HCT116 (cell line): ENCODE measurements around the gene PHF19. TPM values are rescaled to one million over a fixed set of nuclear protein-coding genes. Genes with fewer than 3 reads are reported as not detected.

Experiments used
- ATAC-seq: fragments of 200-7000 bp; cut with Tn5 transposase; 2 replicates; pipeline ENCODE4 v1.9.1; 2020; ENCODE audit warnings: mild to moderate bottlenecking, moderate library complexity
- BruUV-seq: library from RNA; stranded (reverse); fragments of 400-500 nt; replicated peaks from 2 replicates; lab custom pipeline; 2021; lab: Mats Ljungman, UMichigan
- CTCF ChIA-PET: fragments of 300-600 bp; sonication (Branson Sonifier 250); formaldehyde crosslinking; loops from one replicate; lab custom pipeline; 2021; ENCODE audit warnings: antibody characterized with exemption; lab: Charles Lee
- POLR2A ChIA-PET: fragments of 300-600, 350-600 bp; sonication (Branson Sonifier 250); formaldehyde crosslinking; loops from one replicate; lab custom pipeline; 2021; ENCODE audit warnings: antibody characterized with exemption; lab: Charles Lee
- RAD21 ChIA-PET, 2 experiments: fragments of 300-600 bp; sonication (Branson Sonifier 250); formaldehyde crosslinking; loops; one replicate each; lab custom pipeline; 2023; ENCODE audit warnings: low total read pairs in 2 of 2; ENCODE audit not compliant: uncharacterized antibody in 2 of 2, unreplicated experiment in 2 of 2, low non-redundant PET in 1 of 2; lab: Charles Lee
- DNase-seq: peaks from one replicate; pipeline ENCODE4 v3.0.0-alpha.2; 2010; ENCODE audit warnings: low read depth, low spot score
- H2AFZ ChIP-seq: fragments of 200-600 bp; shearing (Covaris generic), sonication (generic); 2 replicates; pipeline ENCODE4 v1.6.1; 2017; ENCODE audit warnings: low read depth, mixed run types, mixed read lengths, antibody characterized with exemption, low read length; ENCODE audit not compliant: poor library complexity, severe bottlenecking
- H3K27ac ChIP-seq: 2 replicates; pipeline ENCODE4 v1.5.1; 2012; ENCODE audit warnings: low read depth, low read length
- H3K27me3 ChIP-seq: fragments of 200-600 bp; sonication (generic); 2 replicates; pipeline ENCODE4 v1.6.1; 2016; ENCODE audit warnings: mixed run types, low read length, mixed read lengths; ENCODE audit not compliant: insufficient read depth
- H3K36me3 ChIP-seq, 2 experiments: fragments of 200-500 bp in 1 of 2; fragments of 200-600 bp in 1 of 2; sonication (Bioruptor generic) in 1 of 2; sonication (generic) in 1 of 2; 2 replicates each; pipeline versions ENCODE4 v1.5.1 to v1.6.1; 2014 to 2016; ENCODE audit warnings: low read length in 2 of 2, inconsistent platforms in 1 of 2, mixed read lengths in 1 of 2, mixed run types in 1 of 2; ENCODE audit not compliant: insufficient read depth in 2 of 2, control insufficient read depth in 1 of 2
- H3K4me1 ChIP-seq, 2 experiments: fragments of 200-600 bp in 1 of 2; sonication (generic) in 1 of 2; 2 replicates each; pipeline versions ENCODE4 v1.5.1 to v1.6.1; 2012 to 2017; ENCODE audit warnings: low read length in 2 of 2, inconsistent platforms in 1 of 2, mild to moderate bottlenecking in 1 of 2, mixed read lengths in 1 of 2, mixed run types in 1 of 2, moderate library complexity in 1 of 2; ENCODE audit not compliant: insufficient read depth in 2 of 2, control insufficient read depth in 1 of 2
- H3K4me2 ChIP-seq: fragments of 200-600 bp; sonication (generic); 2 replicates; pipeline ENCODE4 v1.6.1; 2017; ENCODE audit warnings: mixed run types, low read length, mixed read lengths
- H3K4me3 ChIP-seq, 2 experiments: fragments of 200-600 bp in 1 of 2; sonication (generic) in 1 of 2; replicated peaks in 1 of 2; 2 replicates each; pipeline ENCODE4 v1.5.1; 2011 to 2016; ENCODE audit warnings: low read length in 2 of 2, control low read depth in 1 of 2, low read depth in 1 of 2, mild to moderate bottlenecking in 1 of 2, mixed read lengths in 1 of 2, mixed run types in 1 of 2
- H3K79me2 ChIP-seq: fragments of 200-600 bp; sonication (generic); 2 replicates; pipeline ENCODE4 v1.6.1; 2017; ENCODE audit warnings: mild to moderate bottlenecking, mixed run types, low read length, moderate library complexity, mixed read lengths; ENCODE audit not compliant: insufficient read depth
- H3K9ac ChIP-seq: fragments of 200-600 bp; sonication (generic); 2 replicates; pipeline ENCODE4 v1.6.1; 2016; ENCODE audit warnings: low read length, mixed read lengths
- H3K9me2 ChIP-seq: fragments of 200-600 bp; sonication (generic), shearing (Covaris generic); 2 replicates; pipeline ENCODE4 v1.6.1; 2017; ENCODE audit warnings: mixed run types, mild to moderate bottlenecking, moderate library complexity; ENCODE audit not compliant: insufficient read depth
- H3K9me3 ChIP-seq, 2 experiments: fragments of 200-500 bp in 1 of 2; fragments of 200-600 bp in 1 of 2; sonication (Bioruptor generic) in 1 of 2; sonication (generic) in 1 of 2; 2 replicates each; pipeline ENCODE4 v1.6.1; 2014 to 2017; ENCODE audit warnings: low read length in 2 of 2, mixed read lengths in 2 of 2, inconsistent platforms in 1 of 2, low read depth in 1 of 2, mild to moderate bottlenecking in 1 of 2, mixed run types in 1 of 2, moderate library complexity in 1 of 2; ENCODE audit not compliant: control insufficient read depth in 1 of 2, insufficient read depth in 1 of 2
- H4K20me1 ChIP-seq: fragments of 200-600 bp; sonication (generic), shearing (Covaris generic); 2 replicates; pipeline ENCODE4 v1.6.1; 2017; ENCODE audit warnings: mixed run types, mild to moderate bottlenecking, moderate library complexity; ENCODE audit not compliant: insufficient read depth
- ATF3 ChIP-seq: IDR thresholded peaks from 2 replicates; pipeline ENCODE4 v1.6.1; 2012
- CEBPB ChIP-seq: IDR thresholded peaks from 2 replicates; pipeline ENCODE4 v1.6.1; 2012; ENCODE audit warnings: low read depth
- EGR1 ChIP-seq: IDR thresholded peaks from 2 replicates; pipeline ENCODE4 v1.6.1; 2012; ENCODE audit warnings: low read depth
- EZH2 ChIP-seq: fragments of 200-600 bp; sonication (generic); IDR thresholded peaks from 2 replicates; pipeline ENCODE4 v1.6.1; 2017; ENCODE audit warnings: antibody characterized with exemption, mixed run types
- EZH2phosphoT487 ChIP-seq: fragments of 200-600 bp; IDR thresholded peaks from 2 replicates; pipeline ENCODE4 v1.6.1; 2018; ENCODE audit warnings: antibody characterized with exemption, borderline replicate concordance
- FOSL1 ChIP-seq: IDR thresholded peaks from 2 replicates; pipeline ENCODE4 v1.6.1; 2012; ENCODE audit warnings: low read depth
- JUND ChIP-seq: IDR thresholded peaks from 2 replicates; pipeline ENCODE4 v1.6.1; 2012
- MAX ChIP-seq: IDR thresholded peaks from 2 replicates; pipeline ENCODE4 v1.6.1; 2012
- POLR2AphosphoS5 ChIP-seq: IDR thresholded peaks from 2 replicates; pipeline ENCODE4 v1.6.1; 2011; ENCODE audit warnings: mild to moderate bottlenecking, low read depth, low read length, moderate library complexity
- REST ChIP-seq: IDR thresholded peaks from 2 replicates; pipeline ENCODE4 v1.6.1; 2012; ENCODE audit warnings: low read depth
- SIN3A ChIP-seq: IDR thresholded peaks from 2 replicates; pipeline ENCODE4 v1.6.1; 2012; ENCODE audit warnings: low read depth
- SRF ChIP-seq: IDR thresholded peaks from 2 replicates; pipeline ENCODE4 v1.6.1; 2012; ENCODE audit warnings: low read depth
- TCF7L2 ChIP-seq: IDR thresholded peaks from 2 replicates; pipeline ENCODE4 v1.7.0; 2011; ENCODE audit warnings: borderline replicate concordance, inconsistent platforms; ENCODE audit not compliant: insufficient read depth, insufficient read length; ENCODE audit errors: extremely low read depth
- YY1 ChIP-seq: IDR thresholded peaks from 2 replicates; pipeline ENCODE4 v1.6.1; 2011; ENCODE audit warnings: low read length, low read depth, moderate library complexity, mild to moderate bottlenecking; ENCODE audit not compliant: insufficient replicate concordance; ENCODE audit errors: extremely low read depth
- ZFX ChIP-seq: fragments of 450-650 bp; IDR thresholded peaks from 2 replicates; pipeline ENCODE4 v1.6.1; 2017
- intact Hi-C: fragments of 100-400 bp; cut with micrococcal nuclease; formaldehyde crosslinking; loops from 2 replicates; pipeline ENCODE4 v1.10.0; 2022
- total RNA-seq: library from RNA; stranded (reverse); gene quantifications from one replicate; pipeline ENCODE4 v1.2.1, GENCODE V29; 2021; ENCODE audit not compliant: unreplicated experiment

Gene PHF19
- total RNA-seq, 1 experiment from 2014 or later: 74.0 TPM

- TF ChIP-seq MAX (no peak), EGR1 (no peak), YY1 (no peak), POLR2AphosphoS5 (no peak)
Observed at GRCh38 chr9:120869726-120870125, 7.3 kb downstream of the PHF19 start (continued).

GRCh38 chr9:120869360-120869687, 7.7 kb downstream of the PHF19 start:
- Histone ChIP-seq H3K9me3 (no peaks in the 10 kb centered on the region), H3K9ac (peak overlapping the region; percentile 55), H3K9me2 (no peaks in the 10 kb centered on the region), H3K4me3 (peak overlapping the region in 1 of 2 experiments; percentile 48; a peak in 3 of 4 replicates), H3K79me2 (peaks cover 2% of the 10 kb centered on the region; the same call in 1 of the 2 replicates), H3K4me2 (peak overlapping the region; percentile 79), H4K20me1 (no peaks in the 10 kb centered on the region), H3K27me3 (no peaks in the 10 kb centered on the region), H2AFZ (no peak overlapping the region), H3K36me3 (peaks cover 0 to 24% of the 10 kb centered on the region in 2 experiments; a peak in 1 of 4 replicates), H3K4me1 (peaks cover 27 to 38% of the 10 kb centered on the region in 2 experiments), H3K27ac (peak overlapping the region; percentile 54)
- ATAC-seq: no peak
- intact Hi-C loops: loop anchor here (2.0 kb wide), 1 partner anchor 27 kb away; the partner anchor contains the start of gene PSMD5
- CTCF ChIA-PET: interaction anchor here (1.1 kb wide), 1 partner anchor 68 kb away, joined by 3 read pairs; no protein-coding TSS in a partner anchor
- TSS peak; percentile 52 for BruUV-seq
- TF ChIP-seq FOSL1: no peak
- no peak for TF ChIP-seq ZFX
- TF ChIP-seq POLR2AphosphoS5: no peak
- TF ChIP-seq EZH2phosphoT487: no peak
- TF ChIP-seq TCF7L2: no peak
- no peak for TF ChIP-seq CEBPB
- no peak for TF ChIP-seq JUND
- no peak for TF ChIP-seq EZH2
- TF ChIP-seq ATF3: no peak
- TF ChIP-seq SRF: no peak
- TF ChIP-seq REST: no peak
- TF ChIP-seq EGR1: no peak
- TF ChIP-seq SIN3A: no peak
- RAD21 ChIA-PET: no interaction called here
- POLR2A ChIA-PET: no interaction called here
- DNase-seq: no peak
